ENCODE measurements around the gene MIEN1.
"Not testable (repeated sequence)": the region's sequence is repeated elsewhere in the genome, so short reads cannot be mapped to it uniquely, and the experiment has no call there.

MIEN1 gene

GRCh38 chr17:39715375-39716072 is 14.8 kb downstream of the MIEN1 start:
- DNase-seq, result no peak

- DNase-seq, result no peak
Observed at GRCh38 chr17:39714234-39714633, 16.1 kb downstream of the MIEN1 start.

- no peak for DNase-seq
Observed at GRCh38 chr17:39711851-39712250, 18.5 kb downstream of the MIEN1 start.

- not testable (repeated sequence) for DNase-seq
Observed at GRCh38 chr17:39711071-39711470, 19.3 kb downstream of the MIEN1 start.

- DNase-seq, result no peak
Observed at GRCh38 chr17:39709998-39710964, 20.1 kb downstream of the MIEN1 start.

GRCh38 chr17:39709319-39709997 is 20.9 kb downstream of the MIEN1 start:
- no peak for DNase-seq

- no peak for DNase-seq
Observed at GRCh38 chr17:39706921-39707337, 23.4 kb downstream of the MIEN1 start.

GRCh38 chr17:39706383-39706782 is 23.9 kb downstream of the MIEN1 start:
- DNase-seq, result no peak

- no peak for DNase-seq
Observed at GRCh38 chr17:39705786-39706348, 24.5 kb downstream of the MIEN1 start.

- no peak for DNase-seq
Observed at GRCh38 chr17:39704821-39705551, 25.3 kb downstream of the MIEN1 start.

GRCh38 chr17:39703913-39704312 is 26.4 kb downstream of the MIEN1 start:
- DNase-seq, result no peak

- no peak for DNase-seq
Observed at GRCh38 chr17:39702901-39703893, 27.1 kb downstream of the MIEN1 start.

- DNase-seq, result no peak
Observed at GRCh38 chr17:39701784-39702422, 28.4 kb downstream of the MIEN1 start.

- no peak for DNase-seq
Observed at GRCh38 chr17:39701012-39701783, 29.1 kb downstream of the MIEN1 start.

GRCh38 chr17:39700148-39700987 is 30.0 kb downstream of the MIEN1 start:
- DNase-seq, result no peak

GRCh38 chr17:39699818-39700147 is 30.5 kb downstream of the MIEN1 start, which contains the start of gene ERBB2:
TSS of gene ERBB2 (plus strand) at chr17:39700064. CDS start at chr17:39700239, 175 bp downstream.
- DNase-seq, result no peak

GRCh38 chr17:39699157-39699817 is 31.0 kb downstream of the MIEN1 start:
- not testable (repeated sequence) for DNase-seq

GRCh38 chr17:39697961-39698360 is 32.4 kb downstream of the MIEN1 start:
- DNase-seq, result no peak
